ENCODE results near the gene OPRD1.

GRCh38 chr1:28855046-28855445 lies 43.1 kb downstream of the OPRD1 start:
- TF ChIP-seq CTCF (IDR thresholded peaks at IDR 0.05) (no peak), POLR2A (IDR thresholded peaks at IDR 0.05) (no peak)

All from testis (tissue), 2 donors.